CD14-positive monocyte (primary cell): ENCODE results near the gene LRRK2. TPM values are rescaled to one million over a fixed set of nuclear protein-coding genes. Genes with fewer than 3 reads are reported as not detected.

Source experiments
- DNase-seq, 3 donors: peaks; one replicate each; pipeline ENCODE4 v3.0.0-alpha.2; 2011 to 2022
- H2AFZ ChIP-seq: 2 replicates; pipeline ENCODE4 v1.6.0; 2012; ENCODE audit warnings: mild to moderate bottlenecking, low read depth, low read length, inconsistent platforms; ENCODE audit not compliant: insufficient read depth, poor library complexity, severe bottlenecking
- H3K27ac ChIP-seq, 2 donors: 1 replicate in 1 of 2; 2 replicates in 1 of 2; pipeline ENCODE4 v1.5.1; 2012 to 2013; ENCODE audit warnings: low read length in 2 of 2, control low read depth in 1 of 2, inconsistent platforms in 1 of 2, low read depth in 1 of 2, mild to moderate bottlenecking in 1 of 2
- H3K27me3 ChIP-seq, 2 donors: one replicate each; pipeline versions ENCODE4 v1.6.0 to v1.6.1; 2011 to 2013; ENCODE audit warnings: low read length in 2 of 2; ENCODE audit not compliant: control insufficient read depth in 2 of 2, insufficient read depth in 2 of 2
- H3K36me3 ChIP-seq, 2 donors: replicated peaks in 1 of 2; 1 replicate in 1 of 2; 2 replicates in 1 of 2; pipeline versions ENCODE4 v1.5.1 to v1.6.1; 2012 to 2013; ENCODE audit warnings: low read length in 2 of 2, control low read depth in 1 of 2, inconsistent platforms in 1 of 2, mild to moderate bottlenecking in 1 of 2; ENCODE audit not compliant: insufficient read depth in 2 of 2, control insufficient read depth in 1 of 2
- H3K4me1 ChIP-seq, 2 donors: 1 replicate in 1 of 2; 2 replicates in 1 of 2; pipeline versions ENCODE4 v1.5.1 to v1.6.1; 2012 to 2013; ENCODE audit warnings: low read length in 2 of 2, control low read depth in 1 of 2, inconsistent platforms in 1 of 2, mild to moderate bottlenecking in 1 of 2, moderate library complexity in 1 of 2; ENCODE audit not compliant: insufficient read depth in 2 of 2, control insufficient read depth in 1 of 2
- H3K4me2 ChIP-seq: replicated peaks from 2 replicates; pipeline ENCODE3; 2012; ENCODE audit warnings: low read length, moderate library complexity, mild to moderate bottlenecking; ENCODE audit not compliant: poor library complexity, severe bottlenecking; ENCODE audit errors: extremely low read depth
- H3K4me3 ChIP-seq, 3 experiments: fragments of 200-600 bp in 1 of 3; sonication (generic) in 1 of 3; replicated peaks in 1 of 3; 1 replicate in 2 of 3; 2 replicates in 1 of 3; pipeline ENCODE4 v1.5.1; 2011 to 2013; ENCODE audit warnings: low read length in 3 of 3, mild to moderate bottlenecking in 3 of 3, control low read depth in 2 of 3, low read depth in 2 of 3, inconsistent platforms in 1 of 3, moderate library complexity in 1 of 3
- H3K79me2 ChIP-seq: 2 replicates; pipeline ENCODE4 v1.6.0; 2012; ENCODE audit warnings: mild to moderate bottlenecking, control low read depth, inconsistent platforms, low read length, moderate library complexity; ENCODE audit not compliant: insufficient read depth
- H3K9ac ChIP-seq: 2 replicates; pipeline ENCODE4 v1.6.0; 2017; ENCODE audit warnings: low read length, mild to moderate bottlenecking; ENCODE audit not compliant: insufficient read depth, poor library complexity, severe bottlenecking
- H3K9me3 ChIP-seq, 2 donors: replicated peaks in 1 of 2; 1 replicate in 1 of 2; 2 replicates in 1 of 2; pipeline versions ENCODE4 v1.5.1 to v1.6.1; 2012 to 2013; ENCODE audit warnings: low read length in 2 of 2, control low read depth in 1 of 2; ENCODE audit not compliant: control insufficient read depth in 1 of 2, insufficient read depth in 1 of 2
- H4K20me1 ChIP-seq: 2 replicates; pipeline ENCODE4 v1.6.0; 2012; ENCODE audit warnings: mild to moderate bottlenecking, low read length, control low read depth, moderate library complexity; ENCODE audit not compliant: insufficient read depth
- H3K27ac Mint-ChIP-seq, 7 donors: one replicate each; pipeline ENCODE4 v1.8.0; 2020; ENCODE audit warnings: mild to moderate bottlenecking in 7 of 7, mixed read lengths in 7 of 7, moderate library complexity in 6 of 7, inconsistent platforms in 2 of 7
- H3K27me3 Mint-ChIP-seq, 3 donors: one replicate each; pipeline ENCODE4 v1.8.0; 2021 to 2022; ENCODE audit warnings: low read depth in 3 of 3, mild to moderate bottlenecking in 3 of 3, mixed read lengths in 3 of 3, moderate library complexity in 3 of 3, inconsistent platforms in 1 of 3
- H3K36me3 Mint-ChIP-seq, 2 donors: one replicate each; pipeline ENCODE4 v1.8.0; 2020; ENCODE audit warnings: mixed read lengths in 2 of 2, inconsistent platforms in 1 of 2, mild to moderate bottlenecking in 1 of 2
- H3K4me1 Mint-ChIP-seq: one replicate; pipeline ENCODE4 v1.8.0; 2020; ENCODE audit warnings: mild to moderate bottlenecking, mixed read lengths
- H3K4me3 Mint-ChIP-seq, 2 donors: one replicate each; pipeline ENCODE4 v1.8.0; 2020; ENCODE audit warnings: mild to moderate bottlenecking in 2 of 2, mixed read lengths in 2 of 2, moderate library complexity in 1 of 2
- H3K9me3 Mint-ChIP-seq, 7 donors: one replicate each; pipeline ENCODE4 v1.8.0; 2020 to 2022; ENCODE audit warnings: mixed read lengths in 7 of 7, mild to moderate bottlenecking in 6 of 7, moderate library complexity in 6 of 7, inconsistent platforms in 2 of 7
- WGBS: methylation state at CpG from one replicate; pipeline ENCODE4 v1.1.5; 2013; ENCODE audit warnings: missing lambda C conversion rate; ENCODE audit not compliant: insufficient coverage; 5-methylcytosine and 5-hydroxymethylcytosine counted together
- intact Hi-C, 2 donors: fragments of 100-400 bp; cut with micrococcal nuclease; formaldehyde crosslinking; loops; one replicate each; pipeline versions ENCODE4 v1.15.0 to v1.15.1; 2023
- polyA plus RNA-seq, 3 donors: library from polyadenylated mRNA; depleted of rRNA in 1 of 3; unstranded in 2 of 3; stranded (reverse) in 1 of 3; fragments of 300-500 nt in 2 of 3; fragments of >200 nt in 1 of 3; fragmentation: Illumina TruSeq in 2 of 3; gene quantifications; 1 replicate in 2 of 3; 2 replicates in 1 of 3; pipeline ENCODE4 v1.2.3, GENCODE V29; 2012 to 2021
- TF ChIP-seq, protein P1 (sequence below): fragments of 200-600 bp; IDR thresholded peaks from one replicate; pipeline ENCODE4 v1.8.0; 2022; ENCODE audit warnings: antibody characterized with exemption, mild to moderate bottlenecking

LRRK2 gene
- polyA plus RNA-seq, 3 donors, result 47.7 to 67.2 (median 47.9) TPM

DNA sequence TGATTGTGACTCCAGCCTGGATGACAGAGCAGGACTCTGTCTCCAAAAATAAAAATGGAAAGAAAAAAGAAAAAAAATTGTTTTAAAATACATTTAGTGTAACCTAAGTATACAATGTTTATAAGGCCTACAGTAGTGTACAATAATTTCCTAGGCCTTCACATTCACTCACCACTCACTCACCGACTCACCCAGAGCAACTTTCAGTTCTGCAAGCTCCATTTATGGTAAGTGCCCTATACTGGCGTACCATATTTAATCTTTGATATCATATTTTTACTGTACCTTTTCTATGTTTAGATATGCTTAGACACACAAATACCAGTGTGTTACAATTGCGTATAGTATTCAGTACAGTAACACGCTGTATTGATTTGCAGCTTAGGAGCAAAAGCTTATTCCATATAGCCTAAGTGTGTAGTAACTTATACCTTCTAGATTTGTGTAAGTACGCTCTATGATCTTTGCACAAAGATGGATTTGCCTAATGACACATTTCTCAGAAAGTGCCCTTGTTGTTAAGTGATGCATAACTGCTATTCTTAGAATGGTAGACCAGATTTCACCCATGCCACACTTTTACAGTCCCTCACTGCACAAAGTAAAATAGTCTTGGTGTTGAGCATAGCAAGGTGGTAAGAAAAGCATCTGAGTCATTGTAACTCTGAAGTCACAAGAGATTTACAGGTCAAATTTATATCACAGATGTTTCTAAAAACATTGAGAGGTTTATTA lies 151.9 kb downstream of the LRRK2 start:
- no peak for DNase-seq
- Mint-ChIP-seq H3K4me3 (no peak overlapping the region), H3K27me3 (peaks cover 0 to 5% (median 0%) of the 10 kb centered on the region in 3 donors), H3K27ac (no peak overlapping the region), H3K9me3 (peaks cover 0 to 2% (median 0%) of the 10 kb centered on the region in 7 donors), H3K4me1 (no peaks in the 10 kb centered on the region), H3K36me3 (no peaks in the 10 kb centered on the region)
- Histone ChIP-seq H3K27ac (no peak overlapping the region), H3K4me1 (no peaks in the 10 kb centered on the region), H3K9ac (no peak overlapping the region), H2AFZ (no peak overlapping the region), H4K20me1 (peaks cover 7% of the 10 kb centered on the region), H3K9me3 (no peaks in the 10 kb centered on the region), H3K36me3 (no peaks in the 10 kb centered on the region), H3K4me3 (no peak overlapping the region), H3K79me2 (no peaks in the 10 kb centered on the region), H3K27me3 (peaks cover 0 to 3% of the 10 kb centered on the region in 2 donors), H3K4me2 (no peak overlapping the region)
- intact Hi-C loops, result no loop called here
- TF ChIP-seq, protein P1, sequence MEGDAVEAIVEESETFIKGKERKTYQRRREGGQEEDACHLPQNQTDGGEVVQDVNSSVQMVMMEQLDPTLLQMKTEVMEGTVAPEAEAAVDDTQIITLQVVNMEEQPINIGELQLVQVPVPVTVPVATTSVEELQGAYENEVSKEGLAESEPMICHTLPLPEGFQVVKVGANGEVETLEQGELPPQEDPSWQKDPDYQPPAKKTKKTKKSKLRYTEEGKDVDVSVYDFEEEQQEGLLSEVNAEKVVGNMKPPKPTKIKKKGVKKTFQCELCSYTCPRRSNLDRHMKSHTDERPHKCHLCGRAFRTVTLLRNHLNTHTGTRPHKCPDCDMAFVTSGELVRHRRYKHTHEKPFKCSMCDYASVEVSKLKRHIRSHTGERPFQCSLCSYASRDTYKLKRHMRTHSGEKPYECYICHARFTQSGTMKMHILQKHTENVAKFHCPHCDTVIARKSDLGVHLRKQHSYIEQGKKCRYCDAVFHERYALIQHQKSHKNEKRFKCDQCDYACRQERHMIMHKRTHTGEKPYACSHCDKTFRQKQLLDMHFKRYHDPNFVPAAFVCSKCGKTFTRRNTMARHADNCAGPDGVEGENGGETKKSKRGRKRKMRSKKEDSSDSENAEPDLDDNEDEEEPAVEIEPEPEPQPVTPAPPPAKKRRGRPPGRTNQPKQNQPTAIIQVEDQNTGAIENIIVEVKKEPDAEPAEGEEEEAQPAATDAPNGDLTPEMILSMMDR, result no peak
- no CpG with 5 or more reads among the region's 5 CpGs for WGBS

DNA sequence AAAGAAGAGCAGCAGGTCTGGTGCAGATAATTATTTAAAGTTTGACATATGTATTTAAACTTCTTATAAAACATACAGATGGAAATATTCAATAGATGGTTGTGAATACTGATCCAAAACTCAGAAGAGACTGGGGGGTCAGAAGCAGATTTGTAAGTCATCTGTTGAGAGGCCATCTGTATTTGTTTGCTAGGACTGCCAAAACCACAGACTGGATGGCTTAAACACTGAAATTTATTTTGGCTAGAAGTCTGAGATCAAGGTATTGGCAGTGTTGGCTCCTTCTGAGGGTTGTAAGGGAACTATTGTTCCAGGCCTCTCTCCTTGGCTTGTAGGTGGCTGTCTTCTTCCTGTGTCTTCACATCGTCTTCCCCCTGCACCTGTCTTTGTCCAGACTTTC lies 153.9 kb downstream of the LRRK2 start:
- Histone ChIP-seq H4K20me1 (no peaks in the 10 kb centered on the region), H3K27me3 (peaks cover 0 to 3% of the 10 kb centered on the region in 2 donors), H3K36me3 (no peaks in the 10 kb centered on the region), H3K79me2 (no peaks in the 10 kb centered on the region), H3K4me3 (no peak overlapping the region), H3K4me2 (no peak overlapping the region), H3K9ac (no peak overlapping the region), H3K9me3 (no peaks in the 10 kb centered on the region), H3K4me1 (no peaks in the 10 kb centered on the region), H3K27ac (no peak overlapping the region), H2AFZ (no peak overlapping the region)
- peaks cover 0 to 6% (median 0%) of the 10 kb centered on the region in 3 donors for H3K27me3 Mint-ChIP-seq
- DNase-seq, result no peak
- peaks cover 0 to 2% (median 0%) of the 10 kb centered on the region in 7 donors for H3K9me3 Mint-ChIP-seq
- H3K36me3 Mint-ChIP-seq, result no peaks in the 10 kb centered on the region
- H3K27ac Mint-ChIP-seq, result no peak overlapping the region
- H3K4me3 Mint-ChIP-seq, result no peak overlapping the region
- intact Hi-C loops, result no loop called here
- WGBS, result no CpG with 5 or more reads among the region's 1 CpG
- H3K4me1 Mint-ChIP-seq, result no peaks in the 10 kb centered on the region
- TF ChIP-seq, protein P1, result no peak
